Endothelial cell of umbilical vein (primary cell): ENCODE results near the gene NOXA1.

Experiments
- CTCF ChIP-seq, 2 donors: IDR thresholded peaks; 1 replicate in 1 of 2; 2 replicates in 1 of 2; pipeline ENCODE4 v1.5.1; 2011; ENCODE audit warnings: low read length in 2 of 2, mild to moderate bottlenecking in 2 of 2, moderate library complexity in 2 of 2, control low read depth in 1 of 2, inconsistent platforms in 1 of 2, low read depth in 1 of 2; ENCODE audit not compliant: insufficient read depth in 1 of 2; ENCODE audit errors: extremely low read depth in 1 of 2
- EZH2 ChIP-seq: IDR thresholded peaks from 2 replicates; pipeline ENCODE4 v1.6.1; 2012; ENCODE audit warnings: borderline replicate concordance, low read depth, mild to moderate bottlenecking, moderate library complexity, low read length, inconsistent platforms; ENCODE audit not compliant: severe bottlenecking
- FOS ChIP-seq: IDR thresholded peaks from 2 replicates; pipeline ENCODE4 v1.6.1; 2011; ENCODE audit warnings: mild to moderate bottlenecking, low read length, moderate library complexity, borderline replicate concordance; ENCODE audit not compliant: insufficient read depth
- GATA2 ChIP-seq: IDR thresholded peaks from 2 replicates; pipeline ENCODE4 v1.7.0; 2011; ENCODE audit warnings: low read depth, mild to moderate bottlenecking, moderate library complexity, mixed read lengths, low read length; ENCODE audit not compliant: insufficient read length, insufficient read depth
- JUN ChIP-seq: IDR thresholded peaks from 2 replicates; pipeline ENCODE4 v1.6.1; 2011; ENCODE audit warnings: borderline replicate concordance, low read depth; ENCODE audit not compliant: insufficient read length, insufficient read depth
- MAX ChIP-seq: IDR thresholded peaks from 2 replicates; pipeline ENCODE4 v1.6.1; 2011; ENCODE audit not compliant: insufficient read depth, insufficient read length
- POLR2A ChIP-seq: IDR thresholded peaks from 2 replicates; pipeline ENCODE4 v1.6.1; 2012; ENCODE audit warnings: low read depth, mild to moderate bottlenecking, control low read depth, low read length
- POLR2AphosphoS5 ChIP-seq: IDR thresholded peaks from 2 replicates; pipeline ENCODE4 v1.6.1; 2012; ENCODE audit warnings: low read depth, mild to moderate bottlenecking, control low read depth, low read length, moderate library complexity; ENCODE audit not compliant: insufficient read depth

GRCh38 chr9:137478613-137478961 lies 55.4 kb downstream of the NOXA1 start:
- no peak for TF ChIP-seq FOS
- no peak for TF ChIP-seq CTCF (IDR thresholded peaks at IDR 0.05; ENCODE audit: extremely low read depth in 1 of 2, insufficient read depth in 1 of 2, low read depth in 1 of 2, low read length in 2 of 2)
- TF ChIP-seq EZH2 = no peak
- no peak for TF ChIP-seq MAX
- no peak for TF ChIP-seq POLR2A
- no peak for TF ChIP-seq POLR2AphosphoS5
- TF ChIP-seq JUN = no peak
- no peak for TF ChIP-seq GATA2
